GM12864 (cell line): ENCODE data around the gene TMEM229A.

Experiments
- DNase-seq: peaks from one replicate; pipeline ENCODE4 v3.0.0-alpha.2; 2011; ENCODE audit warnings: low read depth
- H3K4me3 ChIP-seq: 2 replicates; pipeline ENCODE4 v1.5.1; 2011; ENCODE audit warnings: mild to moderate bottlenecking, low read depth, low read length, control low read depth
- TF ChIP-seq, protein P1 (sequence below): IDR thresholded peaks from 2 replicates; pipeline ENCODE4 v1.5.1; 2011; ENCODE audit warnings: low read depth, mild to moderate bottlenecking, moderate library complexity, low read length, control low read depth, inconsistent platforms; ENCODE audit errors: missing control alignments

Gene TMEM229A

DNA sequence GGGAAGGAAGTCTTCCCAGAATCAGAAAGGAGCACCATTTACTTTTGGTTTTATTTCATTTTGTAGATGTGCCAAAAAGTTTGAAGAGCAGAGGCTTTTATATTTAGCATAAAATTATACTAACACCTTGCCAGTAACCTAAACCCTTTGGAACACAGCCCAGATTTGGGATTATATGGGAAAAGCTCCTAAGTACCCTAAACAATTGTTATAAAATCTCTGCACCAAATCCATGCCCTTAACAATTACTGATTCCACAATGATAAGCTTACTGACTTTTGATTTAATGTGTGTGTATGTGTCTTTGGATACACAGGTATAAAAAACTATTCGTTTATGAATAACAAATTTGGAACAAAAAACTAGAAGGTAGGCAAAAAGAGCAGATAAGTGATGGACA is 39.0 kb upstream of the TMEM229A start:
- TF ChIP-seq, protein P1, sequence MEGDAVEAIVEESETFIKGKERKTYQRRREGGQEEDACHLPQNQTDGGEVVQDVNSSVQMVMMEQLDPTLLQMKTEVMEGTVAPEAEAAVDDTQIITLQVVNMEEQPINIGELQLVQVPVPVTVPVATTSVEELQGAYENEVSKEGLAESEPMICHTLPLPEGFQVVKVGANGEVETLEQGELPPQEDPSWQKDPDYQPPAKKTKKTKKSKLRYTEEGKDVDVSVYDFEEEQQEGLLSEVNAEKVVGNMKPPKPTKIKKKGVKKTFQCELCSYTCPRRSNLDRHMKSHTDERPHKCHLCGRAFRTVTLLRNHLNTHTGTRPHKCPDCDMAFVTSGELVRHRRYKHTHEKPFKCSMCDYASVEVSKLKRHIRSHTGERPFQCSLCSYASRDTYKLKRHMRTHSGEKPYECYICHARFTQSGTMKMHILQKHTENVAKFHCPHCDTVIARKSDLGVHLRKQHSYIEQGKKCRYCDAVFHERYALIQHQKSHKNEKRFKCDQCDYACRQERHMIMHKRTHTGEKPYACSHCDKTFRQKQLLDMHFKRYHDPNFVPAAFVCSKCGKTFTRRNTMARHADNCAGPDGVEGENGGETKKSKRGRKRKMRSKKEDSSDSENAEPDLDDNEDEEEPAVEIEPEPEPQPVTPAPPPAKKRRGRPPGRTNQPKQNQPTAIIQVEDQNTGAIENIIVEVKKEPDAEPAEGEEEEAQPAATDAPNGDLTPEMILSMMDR = no peak
- no peak for DNase-seq
- H3K4me3 ChIP-seq = no peak overlapping the region

DNA sequence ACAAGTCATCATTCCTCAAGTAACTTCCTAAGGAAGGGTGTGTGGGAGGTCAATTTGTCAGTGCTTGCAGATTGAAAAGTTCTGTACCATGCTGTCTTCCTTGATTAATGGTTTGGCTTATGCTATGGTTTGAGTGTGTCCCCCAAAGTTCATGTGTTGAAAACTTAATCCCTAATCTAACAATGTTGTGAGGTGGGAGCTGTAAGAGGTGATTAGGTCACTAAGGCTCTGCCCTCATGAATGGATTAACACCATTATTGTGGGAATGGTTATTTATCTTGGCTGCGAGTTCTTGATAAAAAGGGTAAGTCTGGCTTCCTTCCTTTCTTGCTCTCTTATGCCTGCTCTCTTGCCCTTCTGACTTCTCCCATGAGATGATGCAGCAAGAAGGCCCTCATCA is 29.3 kb upstream of the TMEM229A start:
- no peak overlapping the region for H3K4me3 ChIP-seq
- TF ChIP-seq, protein P1 = no peak
- DNase-seq = no peak

DNA sequence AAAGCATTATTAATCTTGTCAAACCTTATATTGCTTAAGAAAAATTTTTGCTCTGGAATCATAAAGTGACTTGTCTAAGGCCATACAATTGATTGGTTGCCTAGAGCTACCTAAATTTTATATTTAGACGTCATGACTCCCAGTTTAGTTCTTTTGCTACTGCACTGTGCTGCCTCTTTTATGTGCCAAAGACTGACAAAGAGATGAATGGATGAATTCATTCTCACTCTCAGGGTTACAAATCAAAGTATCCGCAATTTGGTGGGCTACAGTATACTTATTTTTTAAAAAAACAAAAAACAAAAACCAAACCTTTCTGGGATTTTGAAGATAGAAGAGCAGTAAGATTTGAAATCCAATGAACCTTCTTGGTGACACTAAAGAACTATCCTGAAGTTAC is 27.7 kb upstream of the TMEM229A start:
- DNase-seq = no peak
- H3K4me3 ChIP-seq = no peak overlapping the region
- TF ChIP-seq, protein P1 = no peak

- DNase-seq = peak; percentile 12
- TF ChIP-seq, protein P1 = no peak
- H3K4me3 ChIP-seq = no peak overlapping the region
Measured at GRCh38 chr7:124059375-124059774, 26.5 kb upstream of the TMEM229A start.

DNA sequence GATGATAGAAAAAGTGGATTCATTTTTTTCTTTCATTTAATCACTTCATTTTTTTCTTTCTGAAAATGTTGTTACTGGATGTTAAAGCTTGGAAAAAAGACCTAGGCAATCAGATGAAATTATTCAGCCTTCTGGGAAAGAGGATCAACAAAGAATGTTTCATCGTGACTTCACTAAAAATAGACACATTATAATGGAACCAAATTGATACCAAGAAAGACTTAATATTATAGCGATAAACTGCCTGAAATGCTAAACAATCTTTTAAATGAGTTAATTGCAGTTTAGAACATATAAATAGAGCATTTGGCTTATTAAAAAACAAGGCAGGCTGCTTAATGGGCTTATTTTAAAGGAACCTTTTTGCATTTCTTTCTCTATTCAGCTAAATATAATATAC is 25.6 kb upstream of the TMEM229A start:
- DNase-seq = no peak
- H3K4me3 ChIP-seq = no peak overlapping the region
- TF ChIP-seq, protein P1 = no peak

- TF ChIP-seq, protein P1 = no peak
Measured at GRCh38 chr7:124057872-124058271, 25.0 kb upstream of the TMEM229A start.

GRCh38 chr7:124056234-124056633 is 23.4 kb upstream of the TMEM229A start:
- H3K4me3 ChIP-seq = no peak overlapping the region
- TF ChIP-seq, protein P1 = no peak
- no peak for DNase-seq

More at GRCh38 chr7:124057872-124058271, 25.0 kb upstream of the TMEM229A start:
- DNase-seq = no peak
- H3K4me3 ChIP-seq = no peak overlapping the region
